ENCODE results near the gene DUS1L. TPM values are rescaled to one million over a fixed set of nuclear protein-coding genes. Genes with fewer than 3 reads are reported as not detected.

The DUS1L gene
- total RNA-seq, 5 donors from 2014 or later (not counting 1 experiment from before 2014, with no cell fraction given): 137 to 186 (median 177) TPM

DNA sequence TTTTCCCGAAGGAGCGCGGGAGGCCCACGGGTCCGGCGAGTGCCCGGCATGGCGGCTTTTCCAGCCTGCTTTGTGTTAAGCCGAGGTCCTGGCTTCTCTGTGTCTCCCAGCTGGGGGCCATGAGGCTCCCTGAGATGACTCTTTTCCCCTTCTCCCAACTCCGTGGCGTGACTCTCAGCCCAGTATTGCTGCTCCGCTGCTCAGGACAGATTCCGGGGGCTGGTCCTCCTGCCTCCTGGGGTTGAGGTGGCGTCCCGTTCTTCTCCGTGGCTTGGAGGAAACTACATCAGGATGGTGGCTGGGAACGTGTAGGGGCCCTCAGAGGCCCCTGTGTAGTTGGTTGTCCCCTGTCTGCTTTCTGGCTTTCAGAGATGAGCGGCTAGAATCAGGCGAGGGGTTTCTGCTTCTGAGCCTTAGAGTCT, 13.0 kb downstream of the DUS1L start:
- H3K27ac ChIP-seq (ENCODE audit: low read length): no peak overlapping the region
- ChIA-PET POLR2A (interaction anchor here in 1 of 2 donors (0.5 kb wide), 1 partner anchor 54 kb away, joined by 4 read pairs; no protein-coding TSS in a partner anchor), CTCF (no interaction called here)
- ATAC-seq (replicated peaks in 1 of 4) (no peak), DNase-seq (no peak)
- WGBS (ENCODE audit: insufficient coverage): 40% methylated on average over 14 of the region's 19 CpGs
- Mint-ChIP-seq H3K4me1 (peaks cover 5 to 26% (median 18%) of the 10 kb centered on the region in 3 donors), H3K27ac (no peak overlapping the region), H3K9me3 (no peaks in the 10 kb centered on the region), H3K36me3 (peaks cover 2% of the 10 kb centered on the region), H3K4me3 (peak overlapping the region; percentile 66 to 82 (median 79)), H3K27me3 (no peaks in the 10 kb centered on the region)
- no peaks in the 10 kb centered on the region for H3K27me3 ChIP-seq (replicated peaks in 1 of 2; ENCODE audit: control insufficient read depth in 2 of 2, extremely low read depth in 1 of 2, insufficient read depth in 2 of 2, low read length in 1 of 2)
- H3K36me3 ChIP-seq (ENCODE audit: control insufficient read depth in 2 of 2, extremely low read depth in 1 of 2, insufficient read depth in 1 of 2, low read length in 1 of 2): peaks cover 6 to 44% of the 10 kb centered on the region in 2 donors
- peaks cover 9 to 45% of the 10 kb centered on the region in 2 experiments for H3K4me1 ChIP-seq (ENCODE audit: control insufficient read depth in 1 of 2, extremely low read depth in 1 of 2, insufficient read depth in 2 of 2, low read length in 2 of 2)
- no peaks in the 10 kb centered on the region for H3K9me3 ChIP-seq
- peak overlapping the region; percentile 75 to 81 for H3K4me3 ChIP-seq (ENCODE audit: control insufficient read depth in 1 of 2, extremely low read depth in 1 of 2, low read length in 1 of 2)

DNA sequence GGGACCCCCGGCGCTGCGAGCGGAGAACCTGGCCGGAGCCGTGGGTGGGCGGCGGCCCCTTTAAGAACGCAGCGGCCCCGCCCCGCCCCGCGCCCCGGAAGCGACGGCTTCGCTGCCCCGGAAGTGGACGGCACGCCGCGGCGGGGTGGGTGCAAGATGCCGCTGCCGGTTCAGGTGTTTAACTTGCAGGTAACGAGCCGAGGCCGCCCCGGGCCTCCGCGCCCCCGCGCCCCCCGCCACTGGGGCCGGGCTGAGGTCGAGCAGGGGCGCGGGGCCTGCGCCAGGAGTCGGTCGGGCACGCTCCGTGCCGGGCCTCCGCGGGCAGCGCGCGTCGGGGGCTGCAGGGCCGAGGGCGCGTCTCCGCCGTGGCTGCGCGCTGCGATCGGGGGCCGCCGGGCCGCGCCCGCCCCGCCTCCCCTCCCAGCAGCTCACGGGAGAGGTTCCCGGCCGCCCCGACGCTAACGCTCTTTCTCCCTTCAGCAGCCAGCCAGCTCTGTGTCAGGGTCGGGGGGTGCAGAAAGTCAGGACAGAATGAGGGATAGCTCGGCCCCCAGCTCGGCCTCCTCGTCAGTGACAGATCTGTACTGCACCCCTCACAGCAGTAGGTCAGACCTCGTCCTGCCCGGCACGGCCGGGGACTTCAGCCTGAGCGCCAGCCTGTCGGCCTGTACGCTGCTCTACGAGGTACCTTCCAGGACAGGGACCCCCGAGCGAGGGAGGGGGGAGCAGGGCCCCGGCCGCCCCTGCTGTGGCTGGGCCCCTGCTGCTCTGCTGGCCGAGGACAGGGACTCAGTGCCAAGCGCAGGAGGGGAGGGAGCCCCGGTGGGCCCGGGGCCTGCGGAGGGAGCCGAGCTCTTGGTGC, 13.6 kb downstream of the DUS1L start, which contains the start of the genes GPS1 and RFNG:
TSS of gene GPS1 (plus strand) at position 123 of the 862 bp plus-strand sequence. CDS start at position 157, 34 bp downstream.
TSS of gene RFNG (minus strand) at position 36 of the 862 bp plus-strand sequence. CDS start 45 bp downstream, outside the sequence.
- no peaks in the 10 kb centered on the region for H3K9me3 ChIP-seq
- peaks cover 5 to 26% (median 18%) of the 10 kb centered on the region in 3 donors for H3K4me1 Mint-ChIP-seq
- no peak within 1 kb of the TSS for H3K27ac ChIP-seq (ENCODE audit: low read length)
- ChIA-PET CTCF (no interaction called here), POLR2A (interaction anchor here in 1 of 2 donors (0.5 kb wide), 1 partner anchor 55 kb away, joined by 4 read pairs; no protein-coding TSS in a partner anchor)
- ATAC-seq (replicated peaks in 1 of 4) (peak; percentile 91 to 95 (median 92)), DNase-seq (peak; percentile 59 to 87 (median 78))
- H3K27me3 ChIP-seq (replicated peaks in 1 of 2; ENCODE audit: control insufficient read depth in 2 of 2, extremely low read depth in 1 of 2, insufficient read depth in 2 of 2, low read length in 1 of 2): no peaks in the 10 kb centered on the region
- H3K4me3 ChIP-seq (ENCODE audit: control insufficient read depth in 1 of 2, extremely low read depth in 1 of 2, low read length in 1 of 2): peak within 1 kb of the TSS; percentile 75 to 81
- WGBS (ENCODE audit: insufficient coverage): under 1% methylated on average over 86 of the region's 94 CpGs
- no peaks in the 10 kb centered on the region for H3K9me3 Mint-ChIP-seq
- peaks cover 9 to 45% of the 10 kb centered on the region in 2 experiments for H3K4me1 ChIP-seq (ENCODE audit: control insufficient read depth in 1 of 2, extremely low read depth in 1 of 2, insufficient read depth in 2 of 2, low read length in 2 of 2)
- H3K36me3 ChIP-seq (ENCODE audit: control insufficient read depth in 2 of 2, extremely low read depth in 1 of 2, insufficient read depth in 1 of 2, low read length in 1 of 2): peaks cover 6 to 38% of the 10 kb centered on the region in 2 donors
- H3K27me3 Mint-ChIP-seq: no peaks in the 10 kb centered on the region
- peak within 1 kb of the TSS; percentile 82 to 87 (median 86) for H3K4me3 Mint-ChIP-seq
- H3K36me3 Mint-ChIP-seq: peaks cover 7% of the 10 kb centered on the region
- H3K27ac Mint-ChIP-seq: peak within 1 kb of the TSS; percentile 85 to 88

DNA sequence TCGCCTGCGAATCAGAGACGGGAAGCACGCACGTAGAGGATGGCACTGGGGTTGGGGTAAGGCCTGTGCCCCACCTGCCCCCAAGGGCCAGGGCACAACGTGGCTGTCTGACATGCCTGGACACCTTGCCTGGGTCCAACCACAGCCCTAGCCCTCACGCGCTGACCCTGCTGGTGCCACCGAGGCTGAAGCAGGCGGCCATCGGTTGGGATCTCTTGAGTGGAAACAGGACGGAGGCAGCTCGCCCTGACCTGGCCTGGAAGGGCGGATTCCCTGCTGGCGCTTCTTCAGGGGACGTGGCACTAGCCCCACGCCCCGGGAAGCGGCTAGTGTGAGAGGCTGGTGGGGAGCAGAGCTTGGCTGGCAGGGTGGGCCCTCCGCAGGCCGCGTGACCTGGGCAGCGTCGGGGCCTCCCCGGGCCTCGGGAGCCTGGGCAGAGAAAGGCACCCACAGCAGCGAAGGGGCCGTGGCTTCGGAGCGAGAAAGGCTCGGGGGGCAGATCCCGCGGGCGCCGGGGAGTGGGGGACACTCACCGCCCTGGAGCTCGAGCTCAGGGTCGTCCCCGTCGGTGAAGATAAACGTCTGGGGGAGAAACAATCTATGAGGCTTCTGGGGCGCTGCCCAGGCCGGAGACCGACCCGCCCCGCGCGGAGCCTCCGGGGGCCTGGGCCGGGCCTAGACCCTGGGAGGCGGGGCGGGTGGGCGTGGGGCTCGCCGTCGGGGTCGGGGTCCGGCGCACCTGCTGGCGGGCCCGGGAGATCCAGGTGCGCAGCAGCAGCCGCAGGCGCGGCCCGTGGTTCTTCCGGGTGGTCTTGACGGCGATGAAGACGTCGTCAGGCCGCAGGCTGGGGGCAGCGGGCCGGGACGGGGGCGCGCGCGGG, 14.6 kb downstream of the DUS1L start:
- ATAC-seq (replicated peaks in 1 of 4) (peak; percentile 7 to 28 (median 16)), DNase-seq (no peak)
- H3K4me3 ChIP-seq (ENCODE audit: control insufficient read depth in 1 of 2, extremely low read depth in 1 of 2, low read length in 1 of 2): peak overlapping the region; percentile 39 to 51
- H3K27ac Mint-ChIP-seq: peak overlapping the region; percentile 85 to 88
- no peaks in the 10 kb centered on the region for H3K9me3 ChIP-seq
- peaks cover 5 to 26% (median 18%) of the 10 kb centered on the region in 3 donors for H3K4me1 Mint-ChIP-seq
- H3K27me3 ChIP-seq (replicated peaks in 1 of 2; ENCODE audit: control insufficient read depth in 2 of 2, extremely low read depth in 1 of 2, insufficient read depth in 2 of 2, low read length in 1 of 2): no peaks in the 10 kb centered on the region
- H3K9me3 Mint-ChIP-seq: no peaks in the 10 kb centered on the region
- peaks cover 7% of the 10 kb centered on the region for H3K36me3 Mint-ChIP-seq
- peak overlapping the region; percentile 80 to 87 (median 86) for H3K4me3 Mint-ChIP-seq
- 18% methylated on average over 67 of the region's 79 CpGs for WGBS (ENCODE audit: insufficient coverage)
- CTCF ChIA-PET: interaction anchor here in 1 of 2 donors (1.0 kb wide), 1 partner anchor 13 kb away, joined by 4 read pairs; the partner anchor contains the start of gene DCXR
- H3K4me1 ChIP-seq (ENCODE audit: control insufficient read depth in 1 of 2, extremely low read depth in 1 of 2, insufficient read depth in 2 of 2, low read length in 2 of 2): peaks cover 9 to 45% of the 10 kb centered on the region in 2 experiments
- no peak overlapping the region for H3K27ac ChIP-seq (ENCODE audit: low read length)
- peaks cover 6 to 28% of the 10 kb centered on the region in 2 donors for H3K36me3 ChIP-seq (ENCODE audit: control insufficient read depth in 2 of 2, extremely low read depth in 1 of 2, insufficient read depth in 1 of 2, low read length in 1 of 2)
- POLR2A ChIA-PET: no interaction called here
- no peaks in the 10 kb centered on the region for H3K27me3 Mint-ChIP-seq

DNA sequence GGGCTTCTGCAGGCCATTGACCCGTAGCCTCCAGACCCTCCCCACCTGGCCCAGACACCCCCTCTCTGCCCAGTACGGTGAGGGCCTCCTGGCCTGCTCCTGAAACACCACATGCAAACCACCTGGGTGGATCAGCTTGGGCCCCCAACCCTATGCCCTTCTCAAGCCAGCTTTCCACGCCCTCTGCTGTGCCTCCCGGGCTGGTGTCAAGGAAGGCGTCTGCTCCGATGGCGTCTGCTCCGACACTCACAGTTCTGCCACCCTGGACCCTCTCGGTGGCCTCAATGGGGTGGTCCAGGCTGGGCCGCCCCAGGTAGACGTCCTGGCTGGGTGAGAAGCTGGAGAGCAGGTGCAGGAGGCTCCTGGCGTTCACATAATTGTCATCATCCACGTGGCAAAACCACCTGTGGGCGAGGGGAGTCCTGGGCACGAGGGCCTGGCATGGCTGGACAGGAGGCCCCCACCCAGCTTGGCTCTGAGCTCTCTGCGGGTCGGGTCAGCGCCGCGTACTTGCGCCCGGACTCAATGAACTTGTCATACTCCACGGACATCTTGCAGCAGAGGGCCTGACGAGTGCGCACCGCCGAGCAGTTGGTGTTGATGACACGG, 15.3 kb downstream of the DUS1L start:
- Mint-ChIP-seq H3K4me1 (peaks cover 5 to 26% (median 18%) of the 10 kb centered on the region in 3 donors), H3K9me3 (no peaks in the 10 kb centered on the region), H3K4me3 (peak overlapping the region; percentile 80 to 87 (median 86)), H3K27ac (peak overlapping the region in 1 of 2 donors; percentile 88), H3K27me3 (no peaks in the 10 kb centered on the region), H3K36me3 (peaks cover 7% of the 10 kb centered on the region)
- ChIA-PET CTCF (interaction anchor here in 1 of 2 donors (1.0 kb wide), 1 partner anchor 13 kb away, joined by 4 read pairs; the partner anchor contains the start of gene DCXR), POLR2A (interaction anchor here in 1 of 2 donors (0.6 kb wide), 1 partner anchor 192 kb away, joined by 3 read pairs; no protein-coding TSS in a partner anchor)
- H3K4me1 ChIP-seq (ENCODE audit: control insufficient read depth in 1 of 2, extremely low read depth in 1 of 2, insufficient read depth in 2 of 2, low read length in 2 of 2): peaks cover 9 to 45% of the 10 kb centered on the region in 2 experiments
- H3K36me3 ChIP-seq (ENCODE audit: control insufficient read depth in 2 of 2, extremely low read depth in 1 of 2, insufficient read depth in 1 of 2, low read length in 1 of 2): peaks cover 4 to 24% of the 10 kb centered on the region in 2 donors
- WGBS (ENCODE audit: insufficient coverage): 94% methylated on average over 26 of the region's 28 CpGs
- no peak overlapping the region for H3K27ac ChIP-seq (ENCODE audit: low read length)
- DNase-seq (no peak), ATAC-seq (replicated peaks in 1 of 4) (no peak)
- no peaks in the 10 kb centered on the region for H3K27me3 ChIP-seq (replicated peaks in 1 of 2; ENCODE audit: control insufficient read depth in 2 of 2, extremely low read depth in 1 of 2, insufficient read depth in 2 of 2, low read length in 1 of 2)
- H3K4me3 ChIP-seq (ENCODE audit: control insufficient read depth in 1 of 2, extremely low read depth in 1 of 2, low read length in 1 of 2): peak overlapping the region; percentile 39 to 51
- no peaks in the 10 kb centered on the region for H3K9me3 ChIP-seq

DNA sequence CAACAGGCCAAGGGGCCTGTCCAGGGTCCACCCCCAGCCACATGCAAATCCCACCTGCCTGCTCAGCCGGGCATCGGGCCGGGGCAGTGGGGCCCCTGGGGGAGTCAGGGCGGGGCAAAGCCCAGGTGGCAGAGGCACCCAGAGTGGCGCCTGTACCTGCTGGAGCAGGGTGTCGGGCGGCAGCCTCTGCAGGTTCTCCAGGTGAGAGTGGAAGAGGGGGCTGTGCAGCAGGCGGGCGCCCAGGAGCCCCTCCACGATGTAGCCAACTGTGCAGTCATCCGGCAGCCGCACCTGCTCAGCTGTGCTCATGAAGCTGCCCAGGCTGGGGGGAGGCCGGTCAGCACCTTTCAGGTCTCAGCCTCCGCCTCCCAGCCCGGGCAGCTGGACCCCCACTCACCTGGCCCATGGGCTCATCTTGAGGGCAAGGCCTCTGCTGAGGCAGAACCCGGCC, 16.1 kb downstream of the DUS1L start:
- Histone ChIP-seq H3K4me3 (ENCODE audit: control insufficient read depth in 1 of 2, extremely low read depth in 1 of 2, low read length in 1 of 2) (no peak overlapping the region), H3K4me1 (ENCODE audit: control insufficient read depth in 1 of 2, extremely low read depth in 1 of 2, insufficient read depth in 2 of 2, low read length in 2 of 2) (peaks cover 9 to 40% of the 10 kb centered on the region in 2 experiments), H3K27ac (ENCODE audit: low read length) (no peak overlapping the region), H3K36me3 (ENCODE audit: control insufficient read depth in 2 of 2, extremely low read depth in 1 of 2, insufficient read depth in 1 of 2, low read length in 1 of 2) (peaks cover 4 to 17% of the 10 kb centered on the region in 2 donors), H3K27me3 (replicated peaks in 1 of 2; ENCODE audit: control insufficient read depth in 2 of 2, extremely low read depth in 1 of 2, insufficient read depth in 2 of 2, low read length in 1 of 2) (no peaks in the 10 kb centered on the region), H3K9me3 (no peaks in the 10 kb centered on the region)
- ChIA-PET POLR2A (interaction anchor here in 1 of 2 donors (0.6 kb wide), 1 partner anchor 193 kb away, joined by 3 read pairs; no protein-coding TSS in a partner anchor), CTCF (no interaction called here)
- Mint-ChIP-seq H3K4me3 (peak overlapping the region in 2 of 3 donors; percentile 9 to 25), H3K27me3 (no peaks in the 10 kb centered on the region), H3K9me3 (no peaks in the 10 kb centered on the region), H3K27ac (no peak overlapping the region), H3K4me1 (peaks cover 5 to 23% (median 18%) of the 10 kb centered on the region in 3 donors), H3K36me3 (peaks cover 7% of the 10 kb centered on the region)
- WGBS (ENCODE audit: insufficient coverage): 91% methylated on average over 13 of the region's 16 CpGs
- DNase-seq (no peak), ATAC-seq (replicated peaks in 1 of 4) (no peak)
